GM21786 (cell line): Measurements from ENCODE around the gene HES4.
A peak's percentile ranks its signal among the peaks of the same experiment; 100 is the strongest.
"Not testable (repeated sequence)": the region's sequence is repeated elsewhere in the genome, so short reads cannot be mapped to it uniquely, and the experiment has no call there.

Source experiments
- ATAC-seq: cut with Tn5 transposase; IDR thresholded peaks from one replicate; pipeline ENCODE4 v1.9.1; 2021; ENCODE audit not compliant: unreplicated experiment

Gene HES4

DNA sequence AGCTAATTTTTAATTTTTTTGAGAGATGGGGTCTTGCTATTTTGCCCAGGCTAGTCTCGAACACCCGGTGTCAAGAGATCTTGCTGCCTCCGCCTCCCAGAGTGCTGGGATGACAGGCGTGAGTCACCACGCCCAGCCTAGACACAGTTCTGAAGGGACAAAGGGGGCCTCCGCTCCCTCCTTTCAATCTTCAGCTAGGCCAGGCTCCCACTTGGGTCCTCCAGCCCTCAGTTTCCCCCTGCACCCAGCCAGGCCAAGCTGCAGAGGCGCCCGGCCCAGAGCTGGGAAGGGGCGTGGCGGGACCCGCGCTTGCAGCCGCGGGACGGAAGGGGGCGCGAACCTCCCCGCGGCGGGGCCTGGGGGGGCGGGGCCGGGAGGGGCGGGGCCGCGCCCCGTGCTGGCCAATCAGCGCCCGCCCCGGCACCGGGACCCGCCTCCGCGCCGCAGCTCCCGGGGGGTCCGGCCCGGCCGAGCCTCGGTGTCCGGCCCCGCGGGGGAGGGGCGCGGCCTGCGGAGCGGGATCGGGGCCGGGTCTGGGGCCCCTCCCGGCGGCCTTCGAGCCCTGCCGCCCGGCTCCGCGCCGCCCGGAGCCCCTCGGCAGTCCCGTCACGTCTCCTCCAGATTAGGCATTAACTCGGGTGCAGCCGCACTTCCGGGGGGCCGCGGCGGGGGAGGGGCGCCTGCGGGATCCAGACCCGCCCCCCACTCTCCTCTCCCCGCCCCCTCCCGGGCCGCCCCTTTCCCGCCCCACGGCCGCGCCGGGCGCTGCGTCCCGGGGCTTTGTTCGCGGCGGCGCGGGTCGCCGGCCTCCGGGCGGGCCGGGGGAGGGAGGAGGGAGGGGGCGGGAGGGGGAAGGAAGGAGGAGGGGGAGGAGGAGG lies 19.5 kb upstream of the HES4 start:
- ATAC-seq, result peak; percentile 56

GRCh38 chr1:1018321-1018685 lies 18.4 kb upstream of the HES4 start:
- ATAC-seq, result not testable (repeated sequence)

DNA sequence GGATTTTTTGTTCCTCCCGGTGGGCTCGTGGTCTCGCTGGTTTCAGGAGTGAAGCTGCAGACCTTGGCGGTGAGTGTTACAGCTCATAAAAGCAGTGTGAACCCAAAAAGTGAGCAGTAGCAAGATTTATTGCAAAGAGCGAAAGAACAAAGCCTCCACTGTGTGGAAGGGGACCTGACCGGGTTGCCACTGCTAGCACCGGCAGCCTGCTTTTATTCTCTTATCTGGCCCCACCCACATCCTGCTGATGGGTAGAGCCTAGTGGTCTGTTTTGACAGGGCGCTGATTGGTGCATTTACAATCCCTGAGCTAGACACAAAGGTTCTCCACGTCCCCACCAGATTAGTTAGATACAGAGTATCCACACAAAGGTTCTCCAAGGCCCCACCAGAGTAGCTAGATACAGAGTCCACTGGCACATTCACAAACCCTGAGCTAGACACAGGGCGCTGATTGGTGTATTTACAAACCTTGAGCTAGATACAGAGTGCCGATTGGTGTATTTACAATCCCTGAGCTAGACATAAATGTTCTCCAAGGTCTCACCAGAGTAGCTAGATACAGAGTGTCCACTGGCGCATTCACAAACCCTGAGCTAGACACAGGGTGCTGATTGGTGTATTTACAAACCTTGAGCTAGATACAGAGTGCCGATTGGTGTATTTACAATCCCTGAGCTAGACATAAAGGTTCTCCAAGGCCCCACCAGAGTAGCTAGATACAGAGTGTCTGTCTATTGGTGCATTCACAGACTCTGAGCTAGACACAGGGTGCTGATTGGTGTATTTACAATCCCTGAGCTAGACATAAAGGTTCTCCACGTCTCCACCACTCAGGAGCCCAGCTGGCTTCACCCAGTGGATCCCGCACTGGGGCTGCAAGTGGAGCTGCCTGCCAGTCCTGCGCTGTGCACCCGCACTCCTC lies 17.8 kb upstream of the HES4 start:
- not testable (repeated sequence) for ATAC-seq

- ATAC-seq, result no peak
These were observed 15.1 kb upstream of the HES4 start for GRCh38 chr1:1014799-1015681.

DNA sequence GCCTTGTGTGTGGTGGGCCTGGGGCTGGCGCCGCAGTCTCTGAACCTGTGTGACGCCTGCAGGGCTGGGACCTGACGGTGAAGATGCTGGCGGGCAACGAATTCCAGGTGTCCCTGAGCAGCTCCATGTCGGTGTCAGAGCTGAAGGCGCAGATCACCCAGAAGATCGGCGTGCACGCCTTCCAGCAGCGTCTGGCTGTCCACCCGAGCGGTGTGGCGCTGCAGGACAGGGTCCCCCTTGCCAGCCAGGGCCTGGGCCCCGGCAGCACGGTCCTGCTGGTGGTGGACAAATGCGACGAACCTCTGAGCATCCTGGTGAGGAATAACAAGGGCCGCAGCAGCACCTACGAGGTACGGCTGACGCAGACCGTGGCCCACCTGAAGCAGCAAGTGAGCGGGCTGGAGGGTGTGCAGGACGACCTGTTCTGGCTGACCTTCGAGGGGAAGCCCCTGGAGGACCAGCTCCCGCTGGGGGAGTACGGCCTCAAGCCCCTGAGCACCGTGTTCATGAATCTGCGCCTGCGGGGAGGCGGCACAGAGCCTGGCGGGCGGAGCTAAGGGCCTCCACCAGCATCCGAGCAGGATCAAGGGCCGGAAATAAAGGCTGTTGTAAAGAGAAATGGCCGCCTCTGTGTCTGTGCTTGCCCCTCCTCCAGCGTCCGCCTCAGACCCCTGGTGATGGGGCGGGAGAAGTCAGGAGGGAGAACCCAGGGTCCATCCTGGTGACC lies 14.2 kb upstream of the HES4 start:
- no peak for ATAC-seq

GRCh38 chr1:1013105-1013921 lies 13.4 kb upstream of the HES4 start, which contains the start of gene ISG15:
Gene ISG15, plus strand, starts transcription at chr1:1013497. Its CDS starts 77 bp downstream, at chr1:1013574.
- peak; percentile 89 for ATAC-seq

DNA sequence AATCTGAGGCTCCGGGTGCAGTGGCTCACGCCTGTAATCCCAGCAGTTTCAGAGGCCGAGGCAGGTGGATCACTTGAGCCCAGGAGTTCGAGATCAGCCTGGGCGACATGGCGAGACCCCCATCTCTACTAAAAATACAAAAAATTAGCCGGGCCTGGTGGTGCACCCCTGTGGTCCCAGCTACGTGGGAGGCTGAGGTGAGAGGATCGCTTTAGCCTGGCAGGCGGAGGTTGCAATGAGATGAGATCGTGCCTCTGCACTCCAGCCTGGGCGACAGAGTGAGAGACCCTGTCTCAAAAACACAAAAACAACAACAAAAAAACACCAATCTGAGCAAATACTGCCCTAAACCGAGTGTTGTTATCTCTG lies 12.8 kb upstream of the HES4 start:
- ATAC-seq, result not testable (repeated sequence)

- ATAC-seq, result no peak
These were observed 11.6 kb upstream of the HES4 start for GRCh38 chr1:1011396-1011949.

- not testable (repeated sequence) for ATAC-seq
These were observed 10.2 kb upstream of the HES4 start for GRCh38 chr1:1010131-1010530.

DNA sequence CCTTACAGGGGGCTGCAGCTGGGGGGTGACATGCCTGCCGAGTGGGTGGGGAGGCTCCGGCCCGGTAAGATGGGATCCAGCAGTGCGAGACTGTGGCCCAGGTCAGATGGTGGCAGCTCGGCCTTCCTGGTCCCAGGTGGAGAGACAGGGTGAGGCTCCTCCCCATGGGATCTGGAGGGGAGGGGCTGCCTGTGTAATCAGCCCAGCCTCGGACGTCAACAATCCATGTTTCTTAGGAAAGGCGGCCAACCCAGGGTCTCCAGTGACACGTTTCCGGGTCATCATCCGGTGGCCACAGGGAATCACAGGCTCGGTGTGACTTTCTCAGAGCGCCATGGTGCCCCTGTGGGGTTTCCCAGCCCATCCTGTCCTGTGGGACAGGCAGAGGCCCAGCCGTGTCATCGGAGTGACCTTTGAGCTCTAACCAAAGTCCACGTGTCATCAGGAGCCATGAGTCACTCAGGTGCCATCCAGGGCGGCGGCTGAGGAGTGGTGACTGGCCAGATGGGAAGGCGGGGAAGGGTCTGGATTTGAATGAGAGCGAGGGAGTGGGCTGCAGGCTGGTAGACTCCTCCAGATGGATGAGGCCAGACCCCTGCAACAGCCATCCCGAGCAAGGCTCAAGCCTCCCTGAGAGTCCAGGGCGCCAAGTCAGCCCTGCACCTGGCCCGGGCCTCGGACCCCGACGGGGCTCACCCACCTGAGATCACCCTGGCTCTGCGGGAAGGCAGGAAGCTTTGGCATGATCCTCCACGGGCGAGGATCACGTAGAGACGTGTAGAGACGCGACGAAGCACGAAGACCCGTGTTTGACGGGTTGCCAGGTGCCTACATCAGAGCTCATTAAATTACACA lies 6.6 kb upstream of the HES4 start:
- ATAC-seq, result no peak

- no peak for ATAC-seq
These were observed 5.9 kb upstream of the HES4 start for GRCh38 chr1:1005774-1006304.

DNA sequence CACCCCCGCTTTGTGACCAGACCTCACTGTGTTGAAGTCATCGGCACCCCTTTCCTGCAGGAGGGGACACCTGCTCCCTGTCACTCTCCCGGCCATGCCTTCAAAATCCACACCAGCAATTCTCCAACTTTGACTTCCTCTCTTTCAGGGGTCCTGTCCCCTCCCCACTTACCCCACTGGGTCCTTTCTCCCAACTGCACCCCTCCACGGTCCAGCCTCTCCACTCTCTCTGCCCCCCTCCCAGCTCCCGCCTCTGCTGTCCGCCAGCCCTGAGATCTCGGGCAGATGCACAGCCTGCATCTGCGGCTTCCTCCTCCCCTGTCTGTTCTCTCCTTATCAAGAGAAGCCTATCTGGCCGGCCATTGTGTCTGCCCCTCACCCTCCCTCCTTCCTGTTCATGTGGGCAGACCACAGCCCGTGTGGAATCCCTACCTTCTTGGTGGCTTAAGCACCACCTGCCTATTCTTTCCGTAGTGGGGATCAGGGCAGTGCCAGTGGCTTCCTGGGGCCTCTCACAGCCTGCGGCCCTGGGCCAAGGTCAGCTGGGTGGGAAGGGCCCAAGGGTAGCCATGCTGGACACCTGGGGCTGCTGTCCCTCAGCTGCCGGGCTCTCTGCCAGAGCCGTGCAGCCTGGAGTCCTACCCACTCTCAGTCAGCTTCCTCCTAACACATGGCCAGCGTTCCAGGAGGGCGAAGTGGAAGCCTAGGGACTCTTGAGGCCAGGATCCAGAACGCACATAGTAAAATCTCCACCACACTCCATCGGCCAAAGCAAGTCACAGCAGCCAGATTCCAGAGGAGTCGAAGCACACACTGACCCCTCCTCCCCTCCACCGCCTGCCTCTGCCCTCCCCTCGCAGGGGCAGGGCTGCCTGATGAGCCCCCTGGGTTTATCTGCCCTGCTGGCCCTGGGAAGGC lies 5.1 kb upstream of the HES4 start:
- ATAC-seq, result no peak

DNA sequence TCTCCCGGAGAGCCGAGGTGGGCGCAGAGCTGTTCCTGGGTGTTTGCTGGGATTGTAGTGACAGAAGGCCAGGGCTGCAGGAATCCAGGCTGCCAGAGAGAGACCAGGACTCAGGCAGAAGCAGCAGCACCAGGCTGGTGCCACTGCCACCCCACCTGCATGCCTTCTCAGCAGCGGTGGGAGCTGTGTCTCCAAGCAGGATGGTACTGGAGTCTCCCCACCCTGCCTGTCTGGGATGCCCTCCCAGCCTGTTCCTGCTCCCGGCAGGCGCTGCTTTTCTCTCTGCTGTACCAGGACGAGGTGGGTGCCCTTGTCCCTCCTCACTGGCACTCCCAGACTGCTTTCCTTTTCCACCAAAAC lies 4.5 kb upstream of the HES4 start:
- ATAC-seq, result no peak

DNA sequence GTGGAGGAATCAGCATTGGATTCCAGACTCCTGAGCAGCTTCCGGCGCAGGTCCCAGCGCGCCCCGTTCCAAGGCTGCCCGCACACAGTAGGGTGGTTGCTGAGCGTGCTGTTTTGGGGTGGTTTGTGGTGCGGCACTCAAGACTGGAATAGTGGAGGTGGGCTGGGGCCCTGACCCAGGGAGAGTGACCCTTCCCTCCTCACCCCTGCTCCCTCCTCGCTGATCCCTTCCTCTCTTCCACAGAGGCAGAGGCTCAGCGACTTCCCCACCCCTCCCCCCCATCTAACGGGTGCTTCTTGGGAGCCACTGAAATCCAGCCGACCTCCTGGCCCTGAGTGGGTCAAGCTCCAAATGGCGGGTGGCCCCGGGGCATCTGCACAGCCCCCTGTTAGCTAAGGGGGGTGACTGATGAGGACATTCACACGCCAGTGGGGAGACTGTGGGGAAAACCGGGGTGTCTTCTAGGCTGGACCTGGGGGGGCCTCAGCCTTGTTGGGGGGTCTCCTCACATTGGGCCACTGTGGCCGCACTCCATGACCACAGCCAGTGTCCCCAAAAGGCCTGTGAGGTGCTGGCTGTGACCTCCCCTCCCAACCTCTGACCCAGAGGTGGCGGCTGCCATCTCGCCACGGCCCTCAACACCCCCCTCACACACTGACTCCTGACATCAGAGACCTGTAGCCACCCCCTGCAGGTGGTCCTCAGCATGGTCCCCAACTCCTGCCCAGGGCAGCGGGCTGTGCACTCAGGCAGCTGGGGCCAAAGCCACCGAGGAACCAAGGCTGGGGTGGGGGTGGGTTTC lies 3.9 kb upstream of the HES4 start:
- no peak for ATAC-seq

GRCh38 chr1:1001057-1001783 lies 1.3 kb upstream of the HES4 start:
- ATAC-seq, result no peak
